Osteocyte (in vitro differentiated cells): ENCODE results near the gene DHDH. TPM values are rescaled to one million over a fixed set of nuclear protein-coding genes. Genes with fewer than 3 reads are reported as not detected.
"Not testable (repeated sequence)": the region's sequence is repeated elsewhere in the genome, so short reads cannot be mapped to it uniquely, and the experiment has no call there.

Source experiments
- DNase-seq: peaks from one replicate; pipeline ENCODE4 v3.0.0; 2021; ENCODE audit warnings: mixed read lengths; ENCODE audit not compliant: unreplicated experiment; ENCODE audit errors: extremely low spot score
- H3K27ac Mint-ChIP-seq: one replicate; pipeline ENCODE4 v1.8.0; 2021; ENCODE audit warnings: mild to moderate bottlenecking, mixed read lengths; ENCODE audit not compliant: unreplicated experiment
- H3K27me3 Mint-ChIP-seq: one replicate; pipeline ENCODE4 v1.8.0; 2021; ENCODE audit warnings: mixed read lengths; ENCODE audit not compliant: unreplicated experiment
- H3K36me3 Mint-ChIP-seq: one replicate; pipeline ENCODE4 v1.8.0; 2021; ENCODE audit warnings: mixed read lengths; ENCODE audit not compliant: unreplicated experiment
- H3K4me1 Mint-ChIP-seq: one replicate; pipeline ENCODE4 v1.8.0; 2021; ENCODE audit warnings: mixed read lengths; ENCODE audit not compliant: unreplicated experiment
- H3K4me3 Mint-ChIP-seq: one replicate; pipeline ENCODE4 v1.8.0; 2021; ENCODE audit warnings: mild to moderate bottlenecking, moderate library complexity, mixed read lengths; ENCODE audit not compliant: unreplicated experiment
- H3K9me3 Mint-ChIP-seq: one replicate; pipeline ENCODE4 v1.8.0; 2021; ENCODE audit warnings: mixed read lengths; ENCODE audit not compliant: unreplicated experiment
- total RNA-seq: library from RNA; stranded (reverse); gene quantifications from 2 replicates; pipeline ENCODE4 v1.2.1, GENCODE V29; 2021
- TF ChIP-seq, protein P1 (sequence below): fragments of 200-600 bp; sonication (generic); IDR thresholded peaks from 2 replicates; pipeline ENCODE4 v1.5.0; 2021; ENCODE audit warnings: antibody characterized with exemption, mild to moderate bottlenecking, moderate library complexity

Gene DHDH
- total RNA-seq, 1 donor from 2014 or later: 0.67 TPM

DNA sequence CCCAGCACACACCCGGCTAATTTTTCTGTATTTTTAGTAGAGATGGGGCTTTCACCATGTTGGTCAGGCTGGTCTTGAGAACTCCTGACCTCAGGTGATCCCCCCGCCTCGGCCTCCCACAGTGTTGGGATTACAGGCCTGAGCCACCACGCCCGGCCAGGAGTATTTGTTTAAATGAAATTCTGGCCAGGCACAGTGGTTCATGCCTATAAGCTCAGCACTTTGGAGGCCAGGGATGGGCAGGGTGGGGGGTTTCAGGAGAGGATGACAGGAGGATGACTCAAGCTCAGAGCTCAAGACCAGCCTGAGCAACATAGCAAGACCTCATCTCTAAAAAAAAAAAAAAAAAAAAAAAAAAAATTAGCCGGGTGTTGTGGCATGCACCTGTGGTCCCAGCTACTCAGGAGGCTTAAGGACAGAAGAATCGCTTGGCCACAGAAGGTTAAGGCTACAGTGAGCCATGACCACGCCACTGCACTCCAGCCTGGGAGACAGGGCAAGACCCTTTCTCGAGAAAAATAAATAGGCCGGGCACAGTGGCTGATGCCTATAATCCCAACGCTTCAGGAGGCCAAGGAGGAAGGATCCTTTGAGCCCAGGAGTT is 8.2 kb upstream of the DHDH start:
- DNase-seq: no peak
- Mint-ChIP-seq H3K4me1 (peaks cover 8% of the 10 kb centered on the region), H3K4me3 (no peak overlapping the region), H3K9me3 (no peaks in the 10 kb centered on the region), H3K36me3 (peaks cover 9% of the 10 kb centered on the region), H3K27ac (no peak overlapping the region), H3K27me3 (no peaks in the 10 kb centered on the region)
- TF ChIP-seq, protein P1, sequence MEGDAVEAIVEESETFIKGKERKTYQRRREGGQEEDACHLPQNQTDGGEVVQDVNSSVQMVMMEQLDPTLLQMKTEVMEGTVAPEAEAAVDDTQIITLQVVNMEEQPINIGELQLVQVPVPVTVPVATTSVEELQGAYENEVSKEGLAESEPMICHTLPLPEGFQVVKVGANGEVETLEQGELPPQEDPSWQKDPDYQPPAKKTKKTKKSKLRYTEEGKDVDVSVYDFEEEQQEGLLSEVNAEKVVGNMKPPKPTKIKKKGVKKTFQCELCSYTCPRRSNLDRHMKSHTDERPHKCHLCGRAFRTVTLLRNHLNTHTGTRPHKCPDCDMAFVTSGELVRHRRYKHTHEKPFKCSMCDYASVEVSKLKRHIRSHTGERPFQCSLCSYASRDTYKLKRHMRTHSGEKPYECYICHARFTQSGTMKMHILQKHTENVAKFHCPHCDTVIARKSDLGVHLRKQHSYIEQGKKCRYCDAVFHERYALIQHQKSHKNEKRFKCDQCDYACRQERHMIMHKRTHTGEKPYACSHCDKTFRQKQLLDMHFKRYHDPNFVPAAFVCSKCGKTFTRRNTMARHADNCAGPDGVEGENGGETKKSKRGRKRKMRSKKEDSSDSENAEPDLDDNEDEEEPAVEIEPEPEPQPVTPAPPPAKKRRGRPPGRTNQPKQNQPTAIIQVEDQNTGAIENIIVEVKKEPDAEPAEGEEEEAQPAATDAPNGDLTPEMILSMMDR: no peak

DNA sequence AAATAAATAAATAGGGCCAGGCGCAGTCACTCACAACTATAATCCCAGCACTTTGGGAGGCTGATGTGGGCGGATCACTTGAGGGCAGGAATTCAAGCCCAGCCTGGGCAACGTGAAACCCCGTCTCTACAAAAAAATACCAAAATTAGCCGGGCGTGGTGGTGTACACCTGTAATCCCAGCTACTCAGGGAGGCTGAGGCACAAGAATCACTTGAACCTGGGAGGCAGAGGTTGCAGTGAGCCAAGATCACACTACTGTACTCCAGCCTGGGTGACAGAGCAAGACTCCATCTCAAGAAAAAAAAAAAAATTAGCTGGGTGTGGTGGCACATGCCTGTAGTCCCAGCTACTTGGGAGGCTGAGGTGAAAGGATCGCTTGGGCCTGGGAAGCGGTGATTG is 7.6 kb upstream of the DHDH start:
- DNase-seq, H3K4me3 Mint-ChIP-seq, H3K27ac Mint-ChIP-seq: not testable (repeated sequence)

DNA sequence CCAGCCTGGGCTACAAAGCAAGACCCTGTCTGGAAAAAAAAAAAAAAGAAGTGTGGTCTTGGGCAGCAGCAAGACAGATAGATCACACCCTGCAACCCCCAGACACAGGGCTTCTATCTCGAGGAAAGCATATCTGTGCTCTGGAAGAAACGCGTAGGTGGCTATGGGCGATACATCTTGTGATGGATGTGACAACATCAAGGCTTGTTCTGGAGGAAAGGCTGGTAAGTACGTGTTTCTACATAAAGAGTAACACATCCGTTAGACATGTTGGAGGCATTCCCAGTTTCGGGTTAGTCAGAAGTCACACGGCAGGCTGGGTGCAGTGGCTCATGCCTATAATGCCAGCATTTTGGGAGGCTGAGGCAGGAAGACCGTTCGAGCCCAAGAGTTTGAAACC is 6.6 kb upstream of the DHDH start:
- Mint-ChIP-seq H3K4me1 (peaks cover 8% of the 10 kb centered on the region), H3K36me3 (peaks cover 6% of the 10 kb centered on the region), H3K9me3 (no peaks in the 10 kb centered on the region), H3K27me3 (peaks cover 1% of the 10 kb centered on the region), H3K27ac (no peak overlapping the region), H3K4me3 (no peak overlapping the region)
- DNase-seq: no peak
- TF ChIP-seq, protein P1: no peak

More for the DNA sequence above, 7.6 kb upstream of the DHDH start:
- H3K36me3 Mint-ChIP-seq, H3K27me3 Mint-ChIP-seq, H3K9me3 Mint-ChIP-seq, H3K4me1 Mint-ChIP-seq: not testable (repeated sequence)

DNA sequence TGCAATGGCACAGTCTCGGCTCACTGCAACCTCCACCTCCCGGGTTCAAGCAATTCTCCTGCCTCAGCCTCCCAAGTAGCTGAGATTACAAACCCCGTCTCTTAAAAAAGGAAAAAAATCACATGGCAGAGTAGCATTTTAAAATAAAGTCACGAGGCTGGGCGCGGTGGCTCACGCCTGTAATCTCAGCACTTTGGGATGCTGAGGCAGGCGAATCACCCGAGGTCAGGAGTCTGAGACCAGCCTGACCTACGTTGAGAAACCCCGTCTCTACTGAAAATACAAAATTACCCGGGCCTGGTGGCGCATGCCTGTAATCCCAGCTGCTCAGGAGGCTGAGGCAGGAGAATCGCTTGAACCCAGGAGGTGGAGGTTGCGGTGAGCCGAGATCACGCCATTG is 5.8 kb upstream of the DHDH start:
- H3K36me3 Mint-ChIP-seq, DNase-seq, H3K27me3 Mint-ChIP-seq, H3K27ac Mint-ChIP-seq, H3K4me3 Mint-ChIP-seq, H3K4me1 Mint-ChIP-seq, H3K9me3 Mint-ChIP-seq: not testable (repeated sequence)

DNA sequence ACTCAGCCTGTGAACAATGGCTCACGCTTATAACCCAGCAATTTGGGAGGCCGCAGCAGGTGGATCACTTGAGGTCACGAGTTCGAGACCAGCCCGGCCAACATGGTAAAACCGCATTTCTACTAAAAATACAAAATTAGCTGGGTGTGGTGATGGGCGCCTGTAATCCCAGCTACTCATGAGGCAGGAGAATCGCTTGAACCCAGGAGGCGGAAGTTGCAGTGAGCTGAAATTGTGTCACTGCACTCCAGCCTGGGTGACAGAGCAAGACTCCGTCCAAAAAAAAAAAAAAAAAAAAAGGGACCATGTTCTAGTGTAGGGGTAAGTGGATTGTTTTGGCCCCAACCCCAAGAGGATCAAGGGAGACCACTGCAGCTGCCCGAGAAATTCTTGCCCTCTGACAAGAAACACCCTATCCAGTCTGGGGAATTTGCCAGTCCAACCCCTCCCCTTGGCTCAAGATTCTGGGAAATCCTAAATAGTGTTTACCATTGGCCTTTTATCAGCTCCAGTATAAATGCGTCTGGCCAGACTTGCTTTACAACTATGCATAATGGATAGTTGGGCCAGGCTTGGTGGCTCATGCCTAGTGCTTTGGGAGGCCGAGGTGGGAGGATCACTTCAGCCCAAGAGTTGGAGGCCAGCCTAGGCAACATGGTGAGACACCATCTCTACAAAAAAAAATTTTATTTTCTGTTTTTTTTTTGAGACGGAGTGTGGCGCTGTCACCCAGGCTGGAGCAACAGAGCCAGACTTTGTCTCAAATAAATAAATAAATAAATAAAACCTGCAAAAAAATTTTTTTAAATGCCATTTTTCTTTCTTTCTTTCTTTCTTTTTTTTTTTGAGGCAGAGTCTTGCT is 5.1 kb upstream of the DHDH start:
- Mint-ChIP-seq H3K4me3 (no peak overlapping the region), H3K36me3 (no peaks in the 10 kb centered on the region), H3K9me3 (no peaks in the 10 kb centered on the region), H3K27ac (no peak overlapping the region), H3K4me1 (peaks cover 14% of the 10 kb centered on the region), H3K27me3 (peaks cover 6% of the 10 kb centered on the region)
- TF ChIP-seq, protein P1: no peak
- DNase-seq: no peak

DNA sequence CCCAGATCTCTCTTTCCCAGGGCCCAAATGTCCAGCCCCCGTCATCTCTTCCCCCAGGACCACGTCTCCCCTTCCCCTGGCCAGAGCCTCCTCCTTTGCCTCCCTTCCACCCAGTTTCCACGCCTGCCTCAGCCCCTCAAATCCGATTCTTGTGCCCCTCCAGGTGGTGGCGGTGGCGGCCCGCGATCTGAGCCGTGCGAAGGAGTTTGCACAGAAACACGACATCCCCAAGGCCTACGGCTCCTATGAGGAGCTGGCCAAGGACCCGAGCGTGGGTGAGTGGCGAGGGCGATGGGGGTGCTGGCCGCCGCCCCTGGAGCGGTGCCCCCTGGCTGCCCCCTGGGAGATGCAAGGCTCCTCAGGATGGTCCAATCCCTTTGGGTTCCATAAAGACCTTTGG is 1.3 kb downstream of the DHDH start:
- Mint-ChIP-seq H3K27me3 (peaks cover 6% of the 10 kb centered on the region), H3K27ac (no peak overlapping the region), H3K9me3 (no peaks in the 10 kb centered on the region), H3K4me1 (peaks cover 16% of the 10 kb centered on the region), H3K4me3 (no peak overlapping the region), H3K36me3 (no peaks in the 10 kb centered on the region)
- no peak for DNase-seq
- TF ChIP-seq, protein P1: no peak
